ENCODE data around the gene CAPZA2.

CAPZA2 gene

GRCh38 chr7:116912269-116912909 is 50.0 kb downstream of the CAPZA2 start:
- no peak for DNase-seq
- ATAC-seq (ENCODE audit: insufficient read depth, low read depth): no peak
- Histone ChIP-seq H3K4me1 (ENCODE audit: insufficient read depth, low read length) (no peaks in the 10 kb centered on the region), H4K20me1 (ENCODE audit: insufficient read depth, low read length) (no peaks in the 10 kb centered on the region), H3K27ac (ENCODE audit: low read length) (no peak overlapping the region), H3K79me2 (ENCODE audit: insufficient read depth, low read length) (no peaks in the 10 kb centered on the region), H2AFZ (ENCODE audit: low read depth, low read length) (no peak overlapping the region), H3K27me3 (ENCODE audit: insufficient read depth, low read length, poor library complexity) (no peaks in the 10 kb centered on the region), H3K4me2 (ENCODE audit: insufficient read depth, low read length) (no peak overlapping the region), H3K36me3 (ENCODE audit: insufficient read depth, low read length) (peaks cover 78% of the 10 kb centered on the region), H3K4me3 (ENCODE audit: low read depth in 1 of 2, low read length in 2 of 2) (no peak overlapping the region), H3K9ac (ENCODE audit: low read depth, low read length) (no peak overlapping the region), H3K9me3 (ENCODE audit: insufficient read depth, low read length, severe bottlenecking) (no peaks in the 10 kb centered on the region)
- no peak for TF ChIP-seq EZH2 (IDR thresholded peaks at IDR 0.05; ENCODE audit: borderline replicate concordance, low read depth, low read length, severe bottlenecking)
- TF ChIP-seq CTCF (IDR thresholded peaks at IDR 0.05; ENCODE audit: borderline replicate concordance, extremely low read depth, low read length, poor library complexity, severe bottlenecking): no peak

GRCh38 chr7:116918704-116919103 is 56.3 kb downstream of the CAPZA2 start:
- H4K20me1 ChIP-seq (ENCODE audit: insufficient read depth, low read length): no peaks in the 10 kb centered on the region
- H3K4me3 ChIP-seq (ENCODE audit: low read depth in 1 of 2, low read length in 2 of 2): no peak overlapping the region
- no peaks in the 10 kb centered on the region for H3K27me3 ChIP-seq (ENCODE audit: insufficient read depth, low read length, poor library complexity)
- ATAC-seq (ENCODE audit: insufficient read depth, low read depth) (no peak), DNase-seq (no peak)
- H3K79me2 ChIP-seq (ENCODE audit: insufficient read depth, low read length): no peaks in the 10 kb centered on the region
- no peak overlapping the region for H3K9ac ChIP-seq (ENCODE audit: low read depth, low read length)
- peaks cover 3% of the 10 kb centered on the region; the same call in 1 of the 2 replicates for H3K4me1 ChIP-seq (ENCODE audit: insufficient read depth, low read length)
- no peaks in the 10 kb centered on the region for H3K9me3 ChIP-seq (ENCODE audit: insufficient read depth, low read length, severe bottlenecking)
- no peak for TF ChIP-seq CTCF (IDR thresholded peaks at IDR 0.05; ENCODE audit: borderline replicate concordance, extremely low read depth, low read length, poor library complexity, severe bottlenecking)
- TF ChIP-seq EZH2 (IDR thresholded peaks at IDR 0.05; ENCODE audit: borderline replicate concordance, low read depth, low read length, severe bottlenecking): no peak
- H3K27ac ChIP-seq (ENCODE audit: low read length): no peak overlapping the region
- H2AFZ ChIP-seq (ENCODE audit: low read depth, low read length): no peak overlapping the region
- no peak overlapping the region for H3K4me2 ChIP-seq (ENCODE audit: insufficient read depth, low read length)
- peaks cover 41% of the 10 kb centered on the region for H3K36me3 ChIP-seq (ENCODE audit: insufficient read depth, low read length)

- no peak for TF ChIP-seq CTCF (IDR thresholded peaks at IDR 0.05; ENCODE audit: borderline replicate concordance, extremely low read depth, low read length, poor library complexity, severe bottlenecking)
- no peak for TF ChIP-seq EZH2 (IDR thresholded peaks at IDR 0.05; ENCODE audit: borderline replicate concordance, low read depth, low read length, severe bottlenecking)
- no peaks in the 10 kb centered on the region for H4K20me1 ChIP-seq (ENCODE audit: insufficient read depth, low read length)
- peaks cover 3% of the 10 kb centered on the region; the same call in 1 of the 2 replicates for H3K4me1 ChIP-seq (ENCODE audit: insufficient read depth, low read length)
- no peak overlapping the region for H2AFZ ChIP-seq (ENCODE audit: low read depth, low read length)
- no peak overlapping the region for H3K9ac ChIP-seq (ENCODE audit: low read depth, low read length)
- DNase-seq: no peak
- peak overlapping the region; percentile 40; the same call in 1 of the 2 replicates for H3K27ac ChIP-seq (ENCODE audit: low read length)
- H3K9me3 ChIP-seq (ENCODE audit: insufficient read depth, low read length, severe bottlenecking): no peaks in the 10 kb centered on the region
- peaks cover 28% of the 10 kb centered on the region for H3K36me3 ChIP-seq (ENCODE audit: insufficient read depth, low read length)
- no peak overlapping the region for H3K4me3 ChIP-seq (ENCODE audit: low read depth in 1 of 2, low read length in 2 of 2)
- no peak overlapping the region for H3K4me2 ChIP-seq (ENCODE audit: insufficient read depth, low read length)
- no peaks in the 10 kb centered on the region for H3K79me2 ChIP-seq (ENCODE audit: insufficient read depth, low read length)
- no peaks in the 10 kb centered on the region for H3K27me3 ChIP-seq (ENCODE audit: insufficient read depth, low read length, poor library complexity)
- ATAC-seq (ENCODE audit: insufficient read depth, low read depth): no peak
Observed at GRCh38 chr7:116920359-116920758, 58.0 kb downstream of the CAPZA2 start.

All from DND-41 (cell line).